GM12891 (cell line): ENCODE data around the gene SYNC.
"Not testable (repeated sequence)": the region's sequence is repeated elsewhere in the genome, so short reads cannot be mapped to it uniquely, and the experiment has no call there.

Source experiments
- DNase-seq: peaks from one replicate; pipeline ENCODE4 v3.0.0; 2011; ENCODE audit warnings: low spot score; ENCODE audit not compliant: insufficient read length
- FAIRE-seq: peaks from 2 replicates; lab custom pipeline; 2011; peaks lifted over from hg19 to GRCh38; lab: Jason Lieb, UNC
- PAX5 ChIP-seq: IDR thresholded peaks from 2 replicates; pipeline ENCODE4 v1.6.1; 2011; ENCODE audit warnings: low read length, moderate library complexity, mild to moderate bottlenecking; ENCODE audit not compliant: insufficient read depth, severe bottlenecking
- POLR2A ChIP-seq: IDR thresholded peaks from 2 replicates; pipeline ENCODE4 v1.6.1; 2011; ENCODE audit warnings: low read depth, low read length, control low read depth
- POLR2AphosphoS5 ChIP-seq: IDR thresholded peaks from 2 replicates; pipeline ENCODE4 v1.6.1; 2011; ENCODE audit warnings: low read depth, low read length, control low read depth
- POU2F2 ChIP-seq: IDR thresholded peaks from 2 replicates; pipeline ENCODE4 v1.6.1; 2011; ENCODE audit warnings: low read depth, mild to moderate bottlenecking, control low read depth, low read length, moderate library complexity
- SPI1 ChIP-seq: IDR thresholded peaks from 2 replicates; pipeline ENCODE4 v1.6.1; 2011; ENCODE audit warnings: low read depth, low read length, control low read depth
- TAF1 ChIP-seq: IDR thresholded peaks from 2 replicates; pipeline ENCODE4 v1.6.1; 2011; ENCODE audit warnings: low read depth, low read length, control low read depth

Gene SYNC

GRCh38 chr1:32680642-32681041, 21.9 kb downstream of the SYNC start:
- TF ChIP-seq SPI1 (no peak), POU2F2 (no peak)
- no peak for DNase-seq
- FAIRE-seq: no peak

- FAIRE-seq, DNase-seq: not testable (repeated sequence)
Observed at GRCh38 chr1:32679993-32680392, 22.6 kb downstream of the SYNC start.

GRCh38 chr1:32676945-32677344, 25.6 kb downstream of the SYNC start:
- TF ChIP-seq POLR2AphosphoS5 (no peak), TAF1 (no peak), SPI1 (no peak), PAX5 (no peak), POU2F2 (no peak), POLR2A (no peak)
- no peak for FAIRE-seq

DNA sequence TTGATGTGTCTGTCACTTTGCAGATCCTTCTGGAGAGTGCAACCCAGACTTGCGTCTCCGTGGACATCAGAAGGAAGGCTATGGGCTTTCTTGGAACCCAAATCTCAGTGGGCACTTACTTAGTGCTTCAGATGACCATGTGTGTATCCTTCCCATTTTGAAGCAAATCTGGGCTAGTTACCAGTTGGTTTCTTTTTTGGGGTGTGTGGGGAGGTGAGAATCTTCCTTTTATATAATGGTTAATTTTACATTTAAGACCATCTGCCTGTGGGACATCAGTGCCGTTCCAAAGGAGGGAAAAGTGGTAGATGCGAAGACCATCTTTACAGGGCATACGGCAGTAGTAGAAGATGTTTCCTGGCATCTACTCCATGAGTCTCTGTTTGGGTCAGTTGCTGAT, 33.9 kb downstream of the SYNC start:
- DNase-seq: not testable (repeated sequence)

More at GRCh38 chr1:32676945-32677344, 25.6 kb downstream of the SYNC start:
- no peak for DNase-seq

GRCh38 chr1:32666901-32667566, 35.5 kb downstream of the SYNC start:
- FAIRE-seq: no peak
- no peak for DNase-seq
- TF ChIP-seq PAX5: no peak
- no peak for TF ChIP-seq POLR2A
- no peak for TF ChIP-seq SPI1
- TF ChIP-seq POLR2AphosphoS5: no peak
- TF ChIP-seq TAF1: no peak
- TF ChIP-seq POU2F2: no peak

More for the DNA sequence above, 33.9 kb downstream of the SYNC start:
- not testable (repeated sequence) for FAIRE-seq

DNA sequence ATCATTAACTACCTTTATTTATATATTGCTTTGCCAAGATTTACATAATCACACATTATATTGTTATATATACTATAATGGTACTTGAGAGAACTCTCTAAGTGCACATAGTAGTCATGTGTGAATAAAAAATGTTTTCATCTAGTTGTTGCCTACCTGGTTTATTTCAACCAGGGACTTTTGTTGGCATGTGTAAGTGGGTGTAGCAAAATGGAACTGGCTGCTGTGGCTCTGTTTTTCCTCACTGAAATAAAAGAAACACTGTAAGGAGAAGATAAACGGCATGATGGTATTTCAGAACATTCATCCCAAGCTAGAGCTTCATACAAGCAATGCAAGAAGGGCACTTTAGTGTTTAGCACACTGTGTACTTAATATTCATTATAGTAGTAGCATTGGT, 36.7 kb downstream of the SYNC start:
- TF ChIP-seq POU2F2 (no peak), PAX5 (no peak), POLR2AphosphoS5 (no peak), POLR2A (no peak)
- DNase-seq (no peak), FAIRE-seq (no peak)

DNA sequence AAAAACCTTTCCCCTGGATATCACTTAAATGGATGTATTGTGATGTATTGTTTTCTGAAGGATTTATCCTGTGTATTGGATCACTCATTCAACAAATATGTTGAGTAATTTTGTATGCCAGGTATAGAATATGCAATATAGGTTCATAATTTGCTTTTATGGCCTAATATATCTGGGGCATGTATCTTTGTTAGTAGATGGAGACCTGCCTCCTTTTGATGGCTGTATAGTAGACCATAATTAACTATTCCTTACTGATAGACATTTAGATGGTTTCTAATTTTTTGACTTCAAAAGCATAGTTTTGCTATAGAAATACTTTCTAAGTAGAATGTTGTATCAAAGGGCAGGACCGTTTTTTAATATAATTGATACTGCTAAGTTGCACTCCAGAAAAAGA, 43.0 kb downstream of the SYNC start:
- DNase-seq (no peak), FAIRE-seq (no peak)
- no peak for TF ChIP-seq PAX5
- no peak for TF ChIP-seq POLR2A
- TF ChIP-seq SPI1: no peak

- no peak for TF ChIP-seq POLR2A
- no peak for TF ChIP-seq TAF1
- no peak for TF ChIP-seq PAX5
- no peak for TF ChIP-seq SPI1
- TF ChIP-seq POLR2AphosphoS5: no peak
- no peak for TF ChIP-seq POU2F2
- DNase-seq (no peak), FAIRE-seq (no peak)
Observed at GRCh38 chr1:32652244-32652962, 50.2 kb downstream of the SYNC start.

- TF ChIP-seq TAF1: no peak
- TF ChIP-seq POLR2A: no peak; the same call in 1 of the 2 replicates
- no peak for TF ChIP-seq POU2F2
- TF ChIP-seq SPI1: peak; percentile 0; the same call in 1 of the 2 replicates
- peak; percentile 26 for TF ChIP-seq POLR2AphosphoS5
- no peak for TF ChIP-seq PAX5
- FAIRE-seq: peak; percentile 60
Observed at GRCh38 chr1:32651461-32652073, 51.0 kb downstream of the SYNC start.

DNA sequence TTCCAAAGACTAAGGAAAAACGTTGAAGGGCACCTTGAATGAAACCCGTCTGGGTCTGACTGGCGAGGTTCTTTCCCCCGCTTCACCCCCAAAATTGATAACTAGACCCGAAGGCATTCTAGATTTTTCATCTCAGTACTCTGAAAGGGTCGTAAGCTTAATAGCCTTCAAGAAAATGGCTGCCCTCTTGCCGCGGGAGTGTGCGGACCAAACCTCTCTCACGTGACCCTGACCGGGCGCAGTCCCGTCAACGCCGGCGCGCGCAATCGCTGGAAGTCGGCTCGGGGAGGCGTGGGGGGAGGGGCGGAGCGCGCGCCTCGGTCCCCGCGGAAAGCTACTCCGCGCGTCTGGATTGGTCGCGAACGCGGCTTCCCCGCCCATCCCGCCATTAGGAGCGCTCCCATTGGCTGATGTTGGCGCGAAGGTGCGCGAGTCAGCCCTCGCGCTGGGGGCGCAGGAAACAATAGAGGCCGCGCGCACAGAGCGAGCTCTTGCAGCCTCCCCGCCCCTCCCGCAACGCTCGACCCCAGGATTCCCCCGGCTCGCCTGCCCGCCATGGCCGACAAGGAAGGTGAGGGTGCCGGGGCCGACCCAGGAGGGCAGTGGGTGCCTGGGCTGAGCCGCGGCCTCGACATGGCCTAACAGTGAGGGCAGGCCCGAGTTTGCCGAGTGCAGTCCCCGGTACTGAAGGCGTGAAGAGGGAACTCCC, 51.7 kb downstream of the SYNC start, which contains the start of gene RBBP4:
Gene RBBP4 (plus strand): TSS at position 457 of the 709 bp plus-strand sequence. CDS start 99 bp downstream, at position 556.
- DNase-seq (peak; percentile 90), FAIRE-seq (peak; percentile 96)
- TF ChIP-seq POU2F2 (no peak; the same call in 1 of the 2 replicates), POLR2A (peak; percentile 74), PAX5 (no peak), POLR2AphosphoS5 (peak; percentile 79)

More at GRCh38 chr1:32651461-32652073, 51.0 kb downstream of the SYNC start:
- DNase-seq: no peak
